ENCODE measurements around the gene HS3ST4.
"Not testable (repeated sequence)": the region's sequence is repeated elsewhere in the genome, so short reads cannot be mapped to it uniquely, and the experiment has no call there.

DNA sequence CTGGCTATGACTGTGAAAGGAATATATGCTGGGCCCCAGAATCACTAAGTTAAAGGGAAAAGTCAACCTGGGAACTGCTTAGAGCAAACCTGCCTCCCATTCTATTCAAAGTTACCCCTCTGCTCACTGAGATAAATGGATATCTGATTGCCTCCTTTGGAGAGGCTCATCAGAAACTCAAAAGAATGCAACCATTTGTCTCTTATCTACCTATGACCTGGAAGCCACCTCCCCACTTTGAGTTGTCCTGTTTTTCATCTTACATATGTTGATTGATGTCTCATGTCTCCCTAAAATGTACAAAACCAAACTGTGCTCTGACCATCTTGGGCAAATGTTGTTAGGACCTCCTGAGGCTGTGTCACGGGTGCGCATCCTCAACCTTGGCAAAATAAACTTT is 84.5 kb downstream of the HS3ST4 start:
- not testable (repeated sequence) for TF ChIP-seq POLR2A (IDR thresholded peaks at IDR 0.05; ENCODE audit: control extremely low read depth in 1 of 2, low read depth in 2 of 2, low read length in 2 of 2); SRF (IDR thresholded peaks at IDR 0.05; ENCODE audit: low read depth, low read length); SIN3A (conservative IDR thresholded peaks at IDR 0.05 in 1 of 2, IDR thresholded peaks at IDR 0.05 in 1 of 2; ENCODE audit: low read depth in 1 of 2, low read length in 2 of 2); SIX5 (IDR thresholded peaks at IDR 0.05; ENCODE audit: low read depth, low read length); JUND (IDR thresholded peaks at IDR 0.05; ENCODE audit: low read length); TAF1 (IDR thresholded peaks at IDR 0.05; ENCODE audit: low read depth, low read length)
- TF ChIP-seq, protein P1, sequence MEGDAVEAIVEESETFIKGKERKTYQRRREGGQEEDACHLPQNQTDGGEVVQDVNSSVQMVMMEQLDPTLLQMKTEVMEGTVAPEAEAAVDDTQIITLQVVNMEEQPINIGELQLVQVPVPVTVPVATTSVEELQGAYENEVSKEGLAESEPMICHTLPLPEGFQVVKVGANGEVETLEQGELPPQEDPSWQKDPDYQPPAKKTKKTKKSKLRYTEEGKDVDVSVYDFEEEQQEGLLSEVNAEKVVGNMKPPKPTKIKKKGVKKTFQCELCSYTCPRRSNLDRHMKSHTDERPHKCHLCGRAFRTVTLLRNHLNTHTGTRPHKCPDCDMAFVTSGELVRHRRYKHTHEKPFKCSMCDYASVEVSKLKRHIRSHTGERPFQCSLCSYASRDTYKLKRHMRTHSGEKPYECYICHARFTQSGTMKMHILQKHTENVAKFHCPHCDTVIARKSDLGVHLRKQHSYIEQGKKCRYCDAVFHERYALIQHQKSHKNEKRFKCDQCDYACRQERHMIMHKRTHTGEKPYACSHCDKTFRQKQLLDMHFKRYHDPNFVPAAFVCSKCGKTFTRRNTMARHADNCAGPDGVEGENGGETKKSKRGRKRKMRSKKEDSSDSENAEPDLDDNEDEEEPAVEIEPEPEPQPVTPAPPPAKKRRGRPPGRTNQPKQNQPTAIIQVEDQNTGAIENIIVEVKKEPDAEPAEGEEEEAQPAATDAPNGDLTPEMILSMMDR (IDR thresholded peaks at IDR 0.05; ENCODE audit: control extremely low read depth in 1 of 3, insufficient read depth in 1 of 3, low read depth in 1 of 3, low read length in 3 of 3): not testable (repeated sequence)
